Adrenal gland (tissue), 5 donors: ENCODE data around the gene SIK2.

Experiments used
- CTCF ChIP-seq, 6 experiments: fragments of 450-650 bp in 4 of 6; fragments of 200-600 bp in 2 of 6; sonication (generic) in 1 of 6; IDR thresholded peaks; 1 replicate in 5 of 6; 2 replicates in 1 of 6; pipeline versions ENCODE4 v1.5.1 to v1.8.0; 2016 to 2021; ENCODE audit warnings: antibody characterized with exemption in 6 of 6, mild to moderate bottlenecking in 2 of 6, moderate library complexity in 1 of 6
- POLR2A ChIP-seq, 2 donors: fragments of 450-650 bp; IDR thresholded peaks; one replicate each; pipeline ENCODE4 v1.6.1; 2017; ENCODE audit warnings: antibody characterized with exemption in 2 of 2, mild to moderate bottlenecking in 2 of 2, moderate library complexity in 1 of 2
- donor health status: DM: no; HTN: no; CAD: no.

GRCh38 chr11:111725621-111726020 is 123.4 kb downstream of the SIK2 start:
- TF ChIP-seq POLR2A (IDR thresholded peaks at IDR 0.05) (no peak), CTCF (IDR thresholded peaks at IDR 0.05) (no peak)
